ENCODE measurements around the gene SETD7. TPM values are rescaled to one million over a fixed set of nuclear protein-coding genes. Genes with fewer than 3 reads are reported as not detected.

SETD7 gene
- total RNA-seq, 5 donors from 2014 or later (not counting 1 experiment from before 2014, with no cell fraction given): 6.5 to 17.5 (median 10.3) TPM

DNA sequence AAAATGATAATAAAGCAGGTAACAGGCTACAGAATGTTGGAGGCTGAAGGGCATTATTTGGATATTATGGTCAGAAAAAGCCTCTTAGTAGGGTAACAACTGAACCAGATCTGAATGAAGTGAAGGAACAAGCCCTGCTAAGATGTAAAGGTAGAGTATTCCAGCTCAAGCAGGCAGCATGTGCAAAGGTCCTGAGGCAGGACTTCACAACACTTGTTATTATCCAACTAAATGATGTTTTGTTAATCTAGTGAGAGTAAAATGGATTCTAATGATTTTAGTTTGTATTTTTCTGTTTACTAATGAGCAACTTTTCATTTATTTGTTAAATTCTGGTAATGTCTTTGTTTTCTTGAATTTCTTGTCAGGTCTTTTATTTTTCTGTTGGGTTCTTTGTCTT lies 66.4 kb downstream of the SETD7 start:
- Mint-ChIP-seq H3K4me1 (no peaks in the 10 kb centered on the region), H3K27ac (no peak overlapping the region), H3K36me3 (no peaks in the 10 kb centered on the region), H3K9me3 (no peaks in the 10 kb centered on the region), H3K27me3 (no peaks in the 10 kb centered on the region), H3K4me3 (no peak overlapping the region)
- no peak for DNase-seq
- no peaks in the 10 kb centered on the region for H3K36me3 ChIP-seq (ENCODE audit: control insufficient read depth in 2 of 2, extremely low read depth in 1 of 2, insufficient read depth in 1 of 2, low read length in 1 of 2)
- CTCF ChIA-PET: interaction anchor here in 1 of 2 donors (0.7 kb wide), 1 partner anchor 72 kb away, joined by 3 read pairs; no protein-coding TSS in a partner anchor
- no peaks in the 10 kb centered on the region for H3K9me3 ChIP-seq
- no peak for ATAC-seq (replicated peaks in 1 of 4)
- POLR2A ChIA-PET: no interaction called here
- no peaks in the 10 kb centered on the region for H3K4me1 ChIP-seq (ENCODE audit: control insufficient read depth in 1 of 2, extremely low read depth in 1 of 2, insufficient read depth in 2 of 2, low read length in 2 of 2)
- H3K4me3 ChIP-seq (ENCODE audit: control insufficient read depth in 1 of 2, extremely low read depth in 1 of 2, low read length in 1 of 2): no peak overlapping the region
- no peaks in the 10 kb centered on the region for H3K27me3 ChIP-seq (replicated peaks in 1 of 2; ENCODE audit: control insufficient read depth in 2 of 2, extremely low read depth in 1 of 2, insufficient read depth in 2 of 2, low read length in 1 of 2)
- no peak overlapping the region for H3K27ac ChIP-seq (ENCODE audit: low read length)

DNA sequence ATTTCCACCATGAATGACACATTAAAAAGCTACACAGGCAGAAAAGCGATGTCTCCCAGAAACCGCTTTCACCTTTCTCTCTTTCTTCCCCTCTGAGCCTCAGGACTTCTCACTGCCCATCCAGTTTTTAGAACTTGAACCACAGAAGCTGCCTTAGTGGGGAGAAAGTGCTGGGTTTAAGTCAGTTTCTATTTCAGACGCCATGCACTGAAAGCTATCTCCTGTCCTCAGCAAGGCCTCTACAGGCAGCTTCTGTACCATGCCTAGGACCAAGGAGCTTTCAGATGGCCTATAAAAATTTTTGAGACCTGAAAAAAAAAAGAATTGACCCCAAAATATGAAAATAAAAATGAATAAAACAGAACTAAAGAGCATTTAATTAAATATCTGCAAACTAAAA lies 67.6 kb downstream of the SETD7 start:
- Histone ChIP-seq H3K36me3 (ENCODE audit: control insufficient read depth in 2 of 2, extremely low read depth in 1 of 2, insufficient read depth in 1 of 2, low read length in 1 of 2) (no peaks in the 10 kb centered on the region), H3K9me3 (no peaks in the 10 kb centered on the region), H3K4me3 (ENCODE audit: control insufficient read depth in 1 of 2, extremely low read depth in 1 of 2, low read length in 1 of 2) (no peak overlapping the region), H3K4me1 (ENCODE audit: control insufficient read depth in 1 of 2, extremely low read depth in 1 of 2, insufficient read depth in 2 of 2, low read length in 2 of 2) (no peaks in the 10 kb centered on the region), H3K27ac (ENCODE audit: low read length) (no peak overlapping the region), H3K27me3 (replicated peaks in 1 of 2; ENCODE audit: control insufficient read depth in 2 of 2, extremely low read depth in 1 of 2, insufficient read depth in 2 of 2, low read length in 1 of 2) (no peaks in the 10 kb centered on the region)
- H3K27ac Mint-ChIP-seq: no peak overlapping the region
- WGBS (ENCODE audit: insufficient coverage): no CpG with 5 or more reads among the region's 3 CpGs
- H3K4me1 Mint-ChIP-seq: no peaks in the 10 kb centered on the region
- no peak for DNase-seq
- ChIA-PET CTCF (interaction anchor here in 1 of 2 donors (0.6 to 1.1 kb wide), 2 partner anchors 38 to 146 kb away, joined by 3 to 4 read pairs; no protein-coding TSS in a partner anchor), POLR2A (no interaction called here)
- H3K9me3 Mint-ChIP-seq: no peaks in the 10 kb centered on the region
- no peaks in the 10 kb centered on the region for H3K27me3 Mint-ChIP-seq
- ATAC-seq (replicated peaks in 1 of 4): no peak
- no peaks in the 10 kb centered on the region for H3K36me3 Mint-ChIP-seq
- H3K4me3 Mint-ChIP-seq: no peak overlapping the region

DNA sequence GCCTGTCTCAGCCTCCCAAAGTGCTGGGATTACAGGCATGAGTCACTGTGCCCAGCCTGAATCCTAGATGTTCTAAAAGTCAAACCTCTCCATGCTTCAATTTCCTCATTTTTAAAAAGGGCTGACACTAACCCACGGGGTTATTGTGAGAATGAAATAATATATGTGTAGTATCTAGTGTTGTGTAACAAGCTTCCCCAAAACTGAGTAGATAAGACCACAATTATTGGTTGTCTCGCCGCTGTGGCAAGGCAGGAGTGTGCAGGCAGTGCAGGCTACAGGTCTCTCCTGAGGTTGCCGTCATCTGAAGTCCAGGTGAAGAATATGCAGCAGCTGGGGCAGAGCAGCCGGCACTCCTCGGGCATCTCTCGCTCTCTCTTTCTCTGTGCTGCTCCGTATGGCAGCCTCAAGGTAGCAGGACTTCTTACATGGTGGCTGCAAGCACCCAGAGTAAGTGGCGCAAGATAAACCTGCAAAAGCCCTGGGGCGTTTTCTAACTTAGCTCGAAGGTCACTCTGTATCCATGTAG lies 71.2 kb downstream of the SETD7 start:
- Histone ChIP-seq H3K4me3 (ENCODE audit: control insufficient read depth in 1 of 2, extremely low read depth in 1 of 2, low read length in 1 of 2) (no peak overlapping the region), H3K4me1 (ENCODE audit: control insufficient read depth in 1 of 2, extremely low read depth in 1 of 2, insufficient read depth in 2 of 2, low read length in 2 of 2) (no peaks in the 10 kb centered on the region), H3K27ac (ENCODE audit: low read length) (no peak overlapping the region), H3K27me3 (replicated peaks in 1 of 2; ENCODE audit: control insufficient read depth in 2 of 2, extremely low read depth in 1 of 2, insufficient read depth in 2 of 2, low read length in 1 of 2) (no peaks in the 10 kb centered on the region), H3K9me3 (no peaks in the 10 kb centered on the region), H3K36me3 (ENCODE audit: control insufficient read depth in 2 of 2, extremely low read depth in 1 of 2, insufficient read depth in 1 of 2, low read length in 1 of 2) (no peaks in the 10 kb centered on the region)
- Mint-ChIP-seq H3K4me1 (no peaks in the 10 kb centered on the region), H3K27me3 (no peaks in the 10 kb centered on the region), H3K36me3 (no peaks in the 10 kb centered on the region), H3K9me3 (no peaks in the 10 kb centered on the region), H3K4me3 (no peak overlapping the region), H3K27ac (no peak overlapping the region)
- POLR2A ChIA-PET: no interaction called here
- WGBS (ENCODE audit: insufficient coverage): 92% methylated on average over 10 of the region's 11 CpGs
- no peak for DNase-seq
- CTCF ChIA-PET: no interaction called here
- no peak for ATAC-seq (replicated peaks in 1 of 4)

DNA sequence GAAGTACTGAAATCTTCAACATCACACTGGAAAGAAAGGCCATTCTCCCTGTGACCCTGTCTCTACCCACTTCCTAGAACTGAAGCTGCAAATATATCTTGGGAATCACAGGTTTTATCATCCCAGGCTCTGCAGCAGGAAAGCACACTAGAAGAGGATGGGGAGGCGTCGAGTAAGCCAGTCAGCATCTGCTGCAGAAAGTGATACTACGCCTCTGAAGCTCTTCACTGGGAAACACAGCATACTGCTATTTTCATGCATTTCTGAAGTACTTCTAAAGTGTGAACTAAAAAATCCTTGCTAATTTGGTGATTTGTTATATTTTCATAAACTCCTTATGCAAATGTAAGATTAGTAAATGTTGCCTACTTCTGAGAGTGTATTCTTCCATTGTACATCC lies 73.0 kb downstream of the SETD7 start:
- Mint-ChIP-seq H3K4me1 (no peaks in the 10 kb centered on the region), H3K27me3 (no peaks in the 10 kb centered on the region), H3K9me3 (no peaks in the 10 kb centered on the region), H3K27ac (no peak overlapping the region), H3K36me3 (peaks cover 6% of the 10 kb centered on the region), H3K4me3 (no peak overlapping the region)
- 100% methylated on average over 2 of the region's 3 CpGs for WGBS (ENCODE audit: insufficient coverage)
- Histone ChIP-seq H3K27ac (ENCODE audit: low read length) (no peak overlapping the region), H3K27me3 (replicated peaks in 1 of 2; ENCODE audit: control insufficient read depth in 2 of 2, extremely low read depth in 1 of 2, insufficient read depth in 2 of 2, low read length in 1 of 2) (no peaks in the 10 kb centered on the region), H3K4me3 (ENCODE audit: control insufficient read depth in 1 of 2, extremely low read depth in 1 of 2, low read length in 1 of 2) (no peak overlapping the region), H3K36me3 (ENCODE audit: control insufficient read depth in 2 of 2, extremely low read depth in 1 of 2, insufficient read depth in 1 of 2, low read length in 1 of 2) (no peaks in the 10 kb centered on the region), H3K9me3 (no peaks in the 10 kb centered on the region), H3K4me1 (ENCODE audit: control insufficient read depth in 1 of 2, extremely low read depth in 1 of 2, insufficient read depth in 2 of 2, low read length in 2 of 2) (no peaks in the 10 kb centered on the region)
- no peak for DNase-seq
- ChIA-PET POLR2A (no interaction called here), CTCF (interaction anchor here in 1 of 2 donors (0.6 kb wide), 1 partner anchor 120 kb away, joined by 3 read pairs; no protein-coding TSS in a partner anchor)
- ATAC-seq (replicated peaks in 1 of 4): no peak

DNA sequence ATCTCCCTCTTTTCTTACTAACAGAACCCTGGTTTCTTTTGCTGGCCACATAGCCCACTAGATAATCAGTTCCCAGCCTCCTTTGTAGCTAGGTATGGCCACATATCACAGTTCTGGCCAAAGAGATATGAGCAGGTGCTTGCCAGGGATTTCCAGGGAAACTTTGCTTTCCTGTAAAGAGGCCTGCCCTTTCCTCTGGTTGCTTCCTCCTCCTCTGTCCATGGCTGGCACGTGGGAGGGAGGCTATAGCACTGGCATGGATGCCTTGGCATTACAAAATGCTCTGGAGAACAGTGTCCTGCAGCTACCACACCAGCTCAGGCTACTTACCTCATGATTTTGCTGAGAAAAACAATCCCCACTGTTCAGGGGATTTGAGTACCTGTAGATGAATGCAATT lies 74.6 kb downstream of the SETD7 start:
- Mint-ChIP-seq H3K4me3 (no peak overlapping the region), H3K27me3 (no peaks in the 10 kb centered on the region), H3K36me3 (peaks cover 10% of the 10 kb centered on the region), H3K4me1 (no peaks in the 10 kb centered on the region), H3K27ac (no peak overlapping the region), H3K9me3 (no peaks in the 10 kb centered on the region)
- no peak overlapping the region for H3K27ac ChIP-seq (ENCODE audit: low read length)
- no peaks in the 10 kb centered on the region for H3K36me3 ChIP-seq (ENCODE audit: control insufficient read depth in 2 of 2, extremely low read depth in 1 of 2, insufficient read depth in 1 of 2, low read length in 1 of 2)
- no peaks in the 10 kb centered on the region for H3K4me1 ChIP-seq (ENCODE audit: control insufficient read depth in 1 of 2, extremely low read depth in 1 of 2, insufficient read depth in 2 of 2, low read length in 2 of 2)
- ChIA-PET POLR2A (no interaction called here), CTCF (no interaction called here)
- DNase-seq: no peak
- H3K27me3 ChIP-seq (replicated peaks in 1 of 2; ENCODE audit: control insufficient read depth in 2 of 2, extremely low read depth in 1 of 2, insufficient read depth in 2 of 2, low read length in 1 of 2): no peaks in the 10 kb centered on the region
- H3K4me3 ChIP-seq (ENCODE audit: control insufficient read depth in 1 of 2, extremely low read depth in 1 of 2, low read length in 1 of 2): no peak overlapping the region
- no CpG with 5 or more reads among the region's 1 CpG for WGBS (ENCODE audit: insufficient coverage)
- no peak for ATAC-seq (replicated peaks in 1 of 4)
- H3K9me3 ChIP-seq: no peaks in the 10 kb centered on the region

DNA sequence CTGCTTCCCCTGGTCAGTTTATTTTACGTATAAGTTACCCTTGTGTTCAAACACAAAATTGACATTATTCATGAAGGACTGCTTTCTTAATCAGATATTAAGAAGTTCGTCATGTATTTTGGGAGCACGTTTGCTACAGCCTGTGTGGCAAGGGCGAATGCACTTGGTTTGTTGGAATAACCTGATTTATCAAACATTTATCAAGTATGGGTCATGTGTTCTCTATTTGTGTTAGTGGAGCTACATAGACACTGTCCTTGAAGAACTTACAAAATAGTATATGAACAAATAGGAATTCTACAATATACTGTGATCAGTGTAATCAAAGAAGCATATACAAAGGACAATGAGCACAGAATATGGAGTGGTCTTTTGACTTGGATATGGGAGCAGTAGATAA lies 79.7 kb downstream of the SETD7 start:
- H3K4me3 ChIP-seq (ENCODE audit: control insufficient read depth in 1 of 2, extremely low read depth in 1 of 2, low read length in 1 of 2): no peak overlapping the region
- Mint-ChIP-seq H3K9me3 (peaks cover 0 to 6% (median 0%) of the 10 kb centered on the region in 3 donors), H3K27me3 (no peaks in the 10 kb centered on the region), H3K4me1 (peaks cover 0 to 1% (median under 1%) of the 10 kb centered on the region in 3 donors), H3K36me3 (peaks cover 39% of the 10 kb centered on the region), H3K4me3 (no peak overlapping the region), H3K27ac (no peak overlapping the region)
- CTCF ChIA-PET: interaction anchor here in 1 of 2 donors (1.2 kb wide), 1 partner anchor 51 kb away, joined by 3 read pairs; no protein-coding TSS in a partner anchor
- POLR2A ChIA-PET: no interaction called here
- no peaks in the 10 kb centered on the region for H3K27me3 ChIP-seq (replicated peaks in 1 of 2; ENCODE audit: control insufficient read depth in 2 of 2, extremely low read depth in 1 of 2, insufficient read depth in 2 of 2, low read length in 1 of 2)
- H3K36me3 ChIP-seq (ENCODE audit: control insufficient read depth in 2 of 2, extremely low read depth in 1 of 2, insufficient read depth in 1 of 2, low read length in 1 of 2): peaks cover 0 to 9% of the 10 kb centered on the region in 2 donors
- WGBS (ENCODE audit: insufficient coverage): no CpG with 5 or more reads among the region's 4 CpGs
- H3K9me3 ChIP-seq: no peaks in the 10 kb centered on the region
- no peaks in the 10 kb centered on the region for H3K4me1 ChIP-seq (ENCODE audit: control insufficient read depth in 1 of 2, extremely low read depth in 1 of 2, insufficient read depth in 2 of 2, low read length in 2 of 2)
- no peak overlapping the region for H3K27ac ChIP-seq (ENCODE audit: low read length)
- ATAC-seq (replicated peaks in 1 of 4) (no peak), DNase-seq (no peak)

DNA sequence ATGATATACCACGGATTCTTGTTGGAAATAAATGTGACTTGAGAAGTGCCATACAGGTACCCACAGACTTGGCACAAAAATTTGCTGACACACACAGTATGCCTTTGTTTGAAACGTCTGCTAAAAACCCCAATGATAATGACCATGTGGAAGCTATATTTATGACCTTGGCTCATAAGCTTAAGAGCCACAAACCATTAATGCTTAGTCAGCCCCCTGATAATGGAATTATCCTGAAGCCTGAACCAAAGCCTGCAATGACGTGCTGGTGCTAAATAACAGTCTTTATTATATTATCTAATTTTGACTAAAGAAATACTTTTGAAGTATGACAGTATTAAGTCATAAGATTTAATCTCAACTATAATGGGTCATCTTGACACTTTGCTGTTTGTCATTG lies 83.2 kb downstream of the SETD7 start:
- Histone ChIP-seq H3K27me3 (replicated peaks in 1 of 2; ENCODE audit: control insufficient read depth in 2 of 2, extremely low read depth in 1 of 2, insufficient read depth in 2 of 2, low read length in 1 of 2) (no peaks in the 10 kb centered on the region), H3K9me3 (peaks cover 2% of the 10 kb centered on the region), H3K27ac (ENCODE audit: low read length) (no peak overlapping the region), H3K36me3 (ENCODE audit: control insufficient read depth in 2 of 2, extremely low read depth in 1 of 2, insufficient read depth in 1 of 2, low read length in 1 of 2) (peaks cover 0 to 9% of the 10 kb centered on the region in 2 donors), H3K4me3 (ENCODE audit: control insufficient read depth in 1 of 2, extremely low read depth in 1 of 2, low read length in 1 of 2) (no peak overlapping the region), H3K4me1 (ENCODE audit: control insufficient read depth in 1 of 2, extremely low read depth in 1 of 2, insufficient read depth in 2 of 2, low read length in 2 of 2) (peaks cover 0 to 4% of the 10 kb centered on the region in 2 experiments)
- Mint-ChIP-seq H3K36me3 (peaks cover 62% of the 10 kb centered on the region), H3K4me1 (peaks cover 20 to 25% (median 21%) of the 10 kb centered on the region in 3 donors), H3K9me3 (peaks cover 6 to 25% (median 7%) of the 10 kb centered on the region in 3 donors), H3K27ac (no peak overlapping the region), H3K27me3 (no peaks in the 10 kb centered on the region), H3K4me3 (no peak overlapping the region)
- ChIA-PET POLR2A (no interaction called here), CTCF (no interaction called here)
- ATAC-seq (replicated peaks in 1 of 4) (no peak), DNase-seq (no peak)
- 100% methylated on average over 1 of the region's 3 CpGs for WGBS (ENCODE audit: insufficient coverage)
